Activated T-cell treated with anti-CD3 and anti-CD28 coated beads for 4 hours (primary cell): ENCODE measurements around the gene LNPK.
"Not testable (repeated sequence)": the region's sequence is repeated elsewhere in the genome, so short reads cannot be mapped to it uniquely, and the experiment has no call there.

Experiments used
- DNase-seq: peaks from one replicate; pipeline ENCODE4 v3.0.0-alpha.2; 2020

LNPK gene

DNA sequence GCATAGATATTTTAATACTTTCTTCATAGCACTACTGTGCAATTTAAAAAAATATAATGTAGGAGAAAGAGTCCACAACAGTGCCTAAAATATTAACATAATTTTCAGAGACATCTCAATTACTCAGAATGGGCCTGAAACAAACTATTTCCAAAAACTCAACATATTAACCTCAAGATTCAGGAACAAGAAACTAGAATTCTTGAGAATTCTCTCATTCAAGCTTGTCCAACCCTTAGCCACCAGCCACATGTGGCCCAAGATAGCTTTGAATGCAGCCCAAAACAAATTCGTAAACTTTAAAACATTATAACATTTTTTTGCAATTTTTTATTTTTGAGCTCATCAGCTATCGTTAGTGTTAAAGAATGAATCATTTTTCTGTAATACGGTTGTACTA lies 35.2 kb downstream of the LNPK start:
- DNase-seq, result no peak

- DNase-seq, result no peak
Observed at GRCh38 chr2:175965773-175966172, 36.3 kb downstream of the LNPK start.

DNA sequence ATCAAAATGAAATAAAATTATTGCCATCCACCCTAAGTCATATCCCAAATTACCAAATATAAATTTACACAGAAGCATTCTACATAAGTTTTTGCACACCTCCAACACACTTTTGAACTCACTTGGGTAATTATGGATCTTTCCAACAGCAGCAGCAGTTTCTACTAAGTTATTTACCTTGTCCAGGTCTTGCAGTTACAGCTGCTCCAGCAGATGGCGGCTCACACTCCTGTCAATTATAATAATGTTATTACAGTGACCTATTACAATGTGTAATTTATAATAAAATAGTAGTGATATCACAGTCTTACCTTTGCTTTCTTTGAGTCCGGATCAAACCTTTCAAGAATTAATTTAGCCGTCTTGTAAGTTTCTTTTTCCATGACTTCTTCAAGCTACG lies 37.9 kb downstream of the LNPK start:
- DNase-seq, result no peak

DNA sequence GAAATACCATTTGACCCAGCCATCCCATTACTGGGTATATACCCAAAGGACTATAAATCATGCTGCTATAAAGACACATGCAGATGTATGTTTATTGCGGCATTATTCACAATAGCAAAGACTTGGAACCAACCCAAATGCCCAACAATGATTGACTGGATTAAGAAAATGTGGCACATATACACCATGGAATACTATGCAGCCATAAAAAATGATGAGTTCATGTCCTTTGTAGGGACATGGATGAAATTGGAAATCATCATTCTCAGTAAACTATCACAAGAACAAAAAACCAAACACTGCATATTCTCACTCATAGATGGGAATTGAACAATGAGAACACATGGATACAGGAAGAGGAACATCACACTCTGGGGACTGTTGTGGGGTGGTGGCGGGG lies 38.9 kb downstream of the LNPK start:
- not testable (repeated sequence) for DNase-seq

- DNase-seq, result no peak
Observed at GRCh38 chr2:175957845-175958244, 44.2 kb downstream of the LNPK start.

GRCh38 chr2:175955136-175955535 lies 46.9 kb downstream of the LNPK start:
- no peak for DNase-seq

DNA sequence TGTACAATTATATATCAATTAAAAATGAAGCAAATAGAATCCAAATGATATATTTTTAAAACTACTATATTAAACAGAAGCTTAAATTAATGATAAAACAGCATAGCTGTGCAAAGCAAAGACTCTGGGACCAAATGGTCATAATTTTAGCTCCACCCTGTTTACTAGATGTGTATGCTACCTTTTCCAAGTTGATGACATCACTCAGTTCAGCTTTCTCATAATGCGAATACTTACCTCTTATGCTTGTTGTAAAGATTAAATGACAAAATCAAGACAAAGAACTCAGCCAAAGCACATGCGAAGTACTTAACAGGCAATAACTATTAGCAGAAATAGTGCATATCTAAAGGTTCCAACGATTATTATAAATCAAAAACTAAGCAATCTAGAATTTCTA lies 51.6 kb downstream of the LNPK start:
- DNase-seq, result no peak

- no peak for DNase-seq
Observed at GRCh38 chr2:175948191-175948590, 53.9 kb downstream of the LNPK start.

- no peak for DNase-seq
Observed at GRCh38 chr2:175947073-175947472, 55.0 kb downstream of the LNPK start.

DNA sequence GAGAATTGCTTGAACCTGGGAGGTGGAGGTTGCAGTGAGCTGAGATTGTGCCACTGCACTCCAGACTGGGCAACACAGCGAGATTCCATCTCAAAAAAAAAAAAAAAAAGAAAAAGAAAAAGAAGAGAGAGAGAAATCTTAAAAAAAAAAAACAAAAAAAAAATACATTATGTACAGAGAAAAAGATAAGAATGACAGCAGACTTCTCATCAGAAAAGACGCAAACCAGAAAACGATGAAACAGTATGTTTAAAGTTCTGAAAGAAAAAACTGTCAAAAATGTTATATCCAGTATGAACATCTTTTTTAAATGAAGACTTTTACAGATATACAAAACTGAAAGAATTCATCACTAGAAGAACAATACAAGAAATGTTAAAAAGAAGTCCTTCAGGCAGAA lies 60.4 kb downstream of the LNPK start:
- no peak for DNase-seq

DNA sequence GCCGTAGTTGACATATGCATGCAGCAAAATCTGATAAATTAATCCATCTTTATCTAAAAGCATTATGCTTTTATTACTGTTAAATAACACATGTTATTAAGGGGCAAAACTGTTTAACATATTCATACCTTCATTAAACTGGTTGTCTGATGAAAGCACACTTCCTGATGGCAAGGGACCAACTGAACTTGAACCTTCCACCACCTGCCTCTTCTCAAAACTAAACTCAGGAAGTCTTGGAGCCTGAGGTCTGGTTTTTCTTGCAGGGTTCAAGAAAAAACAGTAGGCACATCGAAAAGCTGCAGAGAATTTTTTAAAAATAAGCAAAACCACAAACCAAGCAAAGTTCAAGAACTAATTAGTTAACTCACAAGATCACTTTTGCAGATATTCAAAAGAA lies 64.9 kb downstream of the LNPK start:
- DNase-seq, result no peak

DNA sequence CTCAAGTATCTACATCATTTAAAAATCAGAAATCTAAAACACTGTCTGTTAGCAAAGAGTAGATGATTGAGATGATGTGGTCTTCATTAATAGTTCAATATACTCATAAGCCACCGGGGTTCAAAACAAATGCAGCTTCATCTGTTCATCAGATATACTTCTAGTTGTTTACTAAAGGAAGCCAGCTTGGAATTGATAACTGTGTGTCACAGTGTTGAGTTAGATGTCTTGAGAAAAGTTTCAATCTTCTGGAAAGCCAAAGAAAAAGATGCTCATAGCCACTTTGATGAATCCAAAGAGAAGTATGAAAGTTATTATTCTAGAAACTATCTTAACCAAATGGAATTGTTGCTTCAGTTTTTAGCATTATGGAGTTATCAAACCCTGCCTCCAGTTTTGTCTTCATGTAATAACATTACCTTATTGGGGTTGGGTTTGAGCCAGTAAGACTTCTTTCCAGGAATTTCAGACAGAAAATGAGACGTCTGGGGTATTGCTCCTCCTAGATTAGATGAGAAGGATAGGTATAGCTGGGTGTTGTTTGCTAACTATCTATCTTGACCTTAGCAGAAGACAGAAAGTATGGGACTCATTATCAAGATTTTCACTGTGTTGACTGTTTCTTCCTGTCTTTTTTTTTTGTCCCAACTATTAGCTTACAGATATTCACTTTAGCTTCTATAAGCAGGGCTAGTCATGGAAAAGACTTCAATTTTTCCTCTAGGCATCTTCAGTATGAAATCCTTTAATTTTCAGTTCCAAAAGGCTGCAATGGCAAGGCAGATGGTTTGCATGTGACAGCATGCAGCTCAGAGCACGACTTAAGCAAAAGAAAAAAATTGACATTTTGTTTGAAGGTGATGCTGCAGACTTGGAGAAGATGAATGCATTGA lies 66.5 kb downstream of the LNPK start:
- DNase-seq, result no peak

- no peak for DNase-seq
Observed at GRCh38 chr2:175932675-175933074, 69.4 kb downstream of the LNPK start.

DNA sequence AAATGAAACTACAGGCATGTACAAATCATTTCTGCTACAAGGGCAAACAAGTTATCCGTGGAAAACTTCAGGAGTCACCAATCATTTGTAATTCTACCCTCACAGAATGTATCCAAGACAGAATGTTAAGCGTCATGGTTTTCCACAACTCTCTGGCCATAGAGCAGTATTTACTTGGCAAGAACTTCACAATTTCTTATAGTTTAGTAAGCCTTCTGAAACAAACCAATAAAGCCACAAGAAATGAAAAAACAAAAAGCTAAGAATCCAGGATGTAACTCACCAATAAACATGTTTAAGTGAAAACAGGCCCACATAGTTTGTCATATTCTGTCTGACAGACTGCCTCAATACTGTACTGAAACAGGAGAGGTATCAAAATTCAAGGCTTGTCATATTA lies 70.3 kb downstream of the LNPK start:
- DNase-seq, result no peak

GRCh38 chr2:175930504-175930903 lies 71.6 kb downstream of the LNPK start:
- DNase-seq, result no peak

DNA sequence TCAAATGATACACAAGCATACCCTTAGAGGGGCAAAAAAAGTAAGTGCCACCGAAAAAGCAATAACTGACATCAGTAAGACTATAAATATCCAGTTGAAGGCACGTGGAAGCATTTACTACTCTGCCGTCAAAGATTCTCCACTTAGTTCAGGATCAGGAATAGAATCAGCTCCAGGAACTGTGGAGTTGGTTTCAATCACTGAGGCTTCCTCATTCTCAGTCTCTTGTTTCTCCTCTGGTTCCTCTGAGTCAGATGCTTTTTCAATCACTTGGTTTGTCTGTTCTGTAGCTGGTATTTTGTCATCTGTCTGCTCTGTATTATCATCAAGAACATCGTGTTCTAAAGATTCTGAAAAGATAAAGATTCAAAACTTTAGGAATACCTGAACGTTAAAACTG lies 72.2 kb downstream of the LNPK start:
- no peak for DNase-seq

GRCh38 chr2:175926272-175926671 lies 75.8 kb downstream of the LNPK start:
- DNase-seq, result no peak

GRCh38 chr2:175922160-175922559 lies 79.9 kb downstream of the LNPK start:
- DNase-seq, result no peak

GRCh38 chr2:175918935-175919334 lies 83.1 kb downstream of the LNPK start:
- DNase-seq, result no peak

DNA sequence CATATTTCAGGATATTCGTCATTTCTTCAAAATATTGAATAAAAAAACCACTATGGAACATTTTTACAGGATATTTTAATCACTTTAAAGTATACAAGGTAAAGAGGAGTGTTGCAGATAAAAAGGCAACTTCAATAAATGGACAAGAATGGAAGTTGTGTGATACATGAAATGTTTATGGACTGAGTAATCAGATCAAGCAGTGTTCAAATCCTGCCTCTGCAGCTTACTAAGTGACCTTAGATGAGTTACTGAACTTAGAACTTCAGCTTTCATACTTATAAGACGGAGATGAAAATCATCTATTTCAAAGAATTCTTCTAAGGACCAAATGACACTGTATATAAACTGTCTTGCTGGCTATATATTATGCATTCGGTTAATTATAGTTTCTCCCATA lies 87.2 kb downstream of the LNPK start:
- DNase-seq, result no peak

GRCh38 chr2:175913849-175914743 lies 88.0 kb downstream of the LNPK start:
- DNase-seq, result not testable (repeated sequence)

DNA sequence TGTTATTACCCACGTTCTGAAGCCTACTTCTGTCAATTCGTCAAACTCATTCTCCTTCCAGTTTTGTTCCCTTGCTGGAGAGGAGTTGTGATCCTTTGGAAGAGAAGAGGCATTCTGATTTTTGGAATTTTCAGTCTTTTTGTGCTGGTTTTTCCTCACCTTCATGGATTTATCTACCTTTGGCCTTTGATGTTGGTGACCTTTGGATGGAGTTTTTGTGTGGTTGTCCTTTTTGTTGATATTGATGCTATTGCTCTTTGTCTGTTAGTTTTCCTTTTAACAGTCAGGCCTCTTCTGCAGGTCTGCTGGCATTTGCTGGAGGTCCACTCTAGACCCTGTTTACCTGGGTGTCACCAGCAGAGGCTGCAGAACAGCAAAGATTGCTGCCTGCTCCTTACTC lies 88.8 kb downstream of the LNPK start:
- not testable (repeated sequence) for DNase-seq

GRCh38 chr2:175904035-175904434 lies 98.0 kb downstream of the LNPK start:
- DNase-seq, result no peak

GRCh38 chr2:175903384-175903936 lies 98.6 kb downstream of the LNPK start:
- DNase-seq, result no peak
